T-helper 1 cell treated with Interleukin-12 subunit alpha and Interleukin-12 subunit beta and Interleukin-4 antibody, amounts not matched to agents 30 ng/mL and 1 ng/mL, for 36 hours (primary cell): ENCODE measurements around the gene UBA1. TPM values are rescaled to one million over a fixed set of nuclear protein-coding genes. Genes with fewer than 3 reads are reported as not detected.
"Not testable (repeated sequence)": the region's sequence is repeated elsewhere in the genome, so short reads cannot be mapped to it uniquely, and the experiment has no call there.

Experiments used
- intact Hi-C: fragments of 100-400 bp; cut with micrococcal nuclease; formaldehyde crosslinking; loops from one replicate; pipeline ENCODE4 v1.15.1; 2024
- total RNA-seq: library from RNA; stranded (reverse); gene quantifications from 2 replicates; pipeline ENCODE4 v1.2.3, GENCODE V29; 2022

The UBA1 gene
- total RNA-seq, 1 donor from 2014 or later: 183 TPM

DNA sequence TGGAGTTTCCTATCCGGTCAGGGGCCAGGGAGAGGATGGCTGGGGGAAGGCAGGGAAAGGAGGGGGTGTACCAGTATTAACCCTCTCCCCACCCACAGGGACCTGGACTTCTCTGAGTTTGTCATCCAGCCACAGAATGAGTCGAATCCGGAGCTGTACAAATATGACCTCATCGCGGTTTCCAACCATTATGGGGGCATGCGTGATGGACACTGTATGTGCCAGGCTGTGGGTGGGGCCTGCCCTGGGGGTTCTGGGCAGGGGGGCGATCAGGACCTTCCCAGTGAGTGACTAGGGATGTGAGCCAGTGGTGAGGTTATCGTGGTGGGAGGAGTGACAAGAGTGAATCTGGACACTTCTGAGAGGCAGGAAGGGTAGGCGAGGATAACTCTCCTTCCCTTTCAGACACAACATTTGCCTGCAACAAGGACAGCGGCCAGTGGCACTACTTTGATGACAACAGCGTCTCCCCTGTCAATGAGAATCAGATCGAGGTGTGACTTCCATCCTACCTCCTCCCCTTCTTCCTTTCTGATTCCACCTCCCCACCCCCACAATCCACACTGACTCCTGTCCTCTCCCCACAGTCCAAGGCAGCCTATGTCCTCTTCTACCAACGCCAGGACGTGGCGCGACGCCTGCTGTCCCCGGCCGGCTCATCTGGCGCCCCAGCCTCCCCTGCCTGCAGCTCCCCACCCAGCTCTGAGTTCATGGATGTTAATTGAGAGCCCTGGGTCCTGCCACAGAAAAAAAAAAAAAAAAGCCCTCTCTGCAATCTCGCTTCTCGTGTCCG is 53.8 kb downstream of the UBA1 start:
- intact Hi-C loops: loop anchor here (5.0 kb wide), 1 partner anchor 65 kb away; no protein-coding TSS in a partner anchor

DNA sequence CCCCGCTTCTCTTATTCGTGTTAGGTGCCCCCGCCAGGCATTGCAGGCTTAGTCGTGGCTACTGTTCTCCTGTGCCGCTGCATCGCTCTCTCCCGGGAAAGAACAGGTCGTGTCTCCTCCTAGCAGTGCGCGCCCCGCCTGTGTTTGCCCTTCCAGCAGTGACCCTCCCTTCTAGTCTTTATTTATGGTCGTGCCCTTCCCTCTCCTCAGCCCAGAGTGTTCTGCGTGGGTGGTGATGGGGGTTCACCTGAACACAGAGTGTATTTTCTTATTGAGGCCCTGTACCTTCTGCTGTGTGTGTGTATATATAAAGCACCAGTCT is 54.3 kb downstream of the UBA1 start:
- intact Hi-C loops: loop anchor here (5.0 kb wide), 1 partner anchor 64 kb away; no protein-coding TSS in a partner anchor

DNA sequence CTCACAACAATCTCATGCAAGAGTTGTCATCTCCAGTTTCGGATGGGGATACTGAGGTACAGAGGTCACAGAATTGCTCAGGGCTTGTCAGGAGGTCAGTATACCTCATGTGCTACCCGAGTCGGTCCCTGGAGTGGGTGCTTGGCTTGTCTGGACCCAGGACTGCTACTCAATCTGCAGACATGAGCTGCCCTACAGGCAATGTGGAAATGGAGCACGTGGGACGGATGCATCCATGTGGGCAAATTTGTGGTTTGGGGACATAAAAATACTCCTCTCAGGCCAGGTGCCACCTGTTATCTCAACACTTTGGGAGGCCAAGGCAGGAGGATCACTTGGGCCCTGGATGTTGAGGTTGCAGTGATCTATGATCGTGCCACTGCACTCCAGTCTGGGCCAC is 54.9 kb downstream of the UBA1 start:
- intact Hi-C loops: loop anchor here (5.0 kb wide), 1 partner anchor 64 kb away; no protein-coding TSS in a partner anchor

DNA sequence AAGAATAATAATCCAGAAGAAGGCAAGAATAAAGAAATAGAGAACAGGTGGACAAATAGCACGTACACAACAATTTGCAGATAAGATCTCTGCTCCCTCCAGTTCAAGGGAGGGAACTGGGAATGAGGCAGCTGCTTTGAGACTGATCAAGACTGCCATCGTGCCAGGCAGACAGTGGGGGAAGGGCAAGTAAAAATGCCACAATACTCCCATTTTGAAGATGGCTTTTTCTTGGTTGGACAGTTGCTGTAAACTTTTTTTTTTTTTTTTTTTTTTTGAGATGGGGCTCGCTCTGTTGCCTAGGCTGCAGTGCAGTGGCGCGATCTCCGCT is 56.4 kb downstream of the UBA1 start:
- intact Hi-C loops: no loop called here

DNA sequence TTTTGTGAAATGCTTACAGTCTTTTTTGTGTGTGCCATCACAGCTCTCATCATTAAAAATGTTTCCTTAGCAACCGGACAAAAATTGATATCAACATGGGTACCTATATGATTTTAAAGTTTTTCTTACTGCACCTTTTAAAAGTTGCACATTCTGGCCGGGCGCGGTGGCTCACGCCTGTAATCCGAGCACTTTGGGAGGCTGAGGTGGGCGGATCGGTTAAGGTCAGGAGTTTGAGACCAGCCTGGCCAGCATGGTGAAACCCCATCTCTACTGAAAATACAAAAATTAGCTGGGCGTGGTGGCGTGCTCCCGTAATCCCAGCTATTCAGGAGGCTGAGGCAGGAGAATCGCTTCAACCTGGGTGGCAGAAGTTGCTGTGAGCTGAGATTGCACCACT is 64.0 kb downstream of the UBA1 start:
- intact Hi-C loops: not testable (repeated sequence)

Other genes with a start within 250 kb of the UBA1 start
- not detected in 2 replicates for gene RGN, start 115.4 kb upstream of the UBA1 start, total RNA-seq
- gene NDUFB11, start 49.1 kb upstream of the UBA1 start, total RNA-seq: 89.1 and 99.4 TPM in 2 replicates
- gene RBM10, start 48.6 kb upstream of the UBA1 start, total RNA-seq: 54.2 and 57.1 TPM in 2 replicates
- 49.9 and 57.9 TPM in 2 replicates for gene CDK16, start 24.9 kb downstream of the UBA1 start, total RNA-seq
- 22.7 and 27.4 TPM in 2 replicates for gene USP11, start 39.2 kb downstream of the UBA1 start, total RNA-seq
- 0.15 and 0.20 TPM in 2 replicates for gene ZNF157, start 176.7 kb downstream of the UBA1 start, total RNA-seq